GM12878 (cell line): ENCODE data around the gene RAD51B.

Source experiments
- ATF3 ChIP-seq: IDR thresholded peaks from 2 replicates; pipeline ENCODE4 v1.6.1; 2011; ENCODE audit warnings: low read depth, mild to moderate bottlenecking, low read length, moderate library complexity, borderline replicate concordance; ENCODE audit errors: extremely low read depth
- JUND ChIP-seq: IDR thresholded peaks from 2 replicates; pipeline ENCODE4 v1.6.1; 2012; ENCODE audit warnings: low read depth, mild to moderate bottlenecking, low read length, improper control_type of control experiment, moderate library complexity
- KDM1A ChIP-seq: fragments of 200-600 bp; sonication (generic); IDR thresholded peaks from 2 replicates; pipeline ENCODE4 v1.6.1; 2016; ENCODE audit warnings: borderline replicate concordance
- NFYB ChIP-seq: IDR thresholded peaks from 2 replicates; pipeline ENCODE4 v1.6.1; 2011; ENCODE audit warnings: low read depth, mild to moderate bottlenecking, low read length, improper control_type of control experiment, moderate library complexity; ENCODE audit not compliant: insufficient read depth
- POLR2A ChIP-seq: IDR thresholded peaks from 2 replicates; pipeline ENCODE4 v1.6.1; 2011; ENCODE audit warnings: low read depth, mild to moderate bottlenecking, low read length
- RBBP5 ChIP-seq: fragments of 200-600 bp; sonication (generic); conservative IDR thresholded peaks from 2 replicates; pipeline ENCODE4 v1.6.1; 2016
- SMC3 ChIP-seq: IDR thresholded peaks from 2 replicates; pipeline ENCODE4 v1.6.1; 2011; ENCODE audit warnings: low read length, improper control_type of control experiment, borderline replicate concordance
- YY1 ChIP-seq: IDR thresholded peaks from 2 replicates; pipeline ENCODE4 v1.6.1; 2011; ENCODE audit warnings: low read depth, mild to moderate bottlenecking, low read length
- ZNF384 ChIP-seq: IDR thresholded peaks from 2 replicates; pipeline ENCODE4 v1.6.1; 2012; ENCODE audit warnings: low read depth, mild to moderate bottlenecking, low read length, improper control_type of control experiment, borderline replicate concordance
- ZZZ3 ChIP-seq: IDR thresholded peaks from 2 replicates; pipeline ENCODE4 v1.6.1; 2011; ENCODE audit warnings: low read depth; ENCODE audit not compliant: control insufficient read depth, insufficient read length
- TF ChIP-seq, protein P1 (sequence below), 3 experiments: IDR thresholded peaks in 2 of 3; conservative IDR thresholded peaks in 1 of 3; 2 replicates each; pipeline ENCODE4 v1.5.1; 2011; ENCODE audit warnings: low read depth in 3 of 3, low read length in 3 of 3, mild to moderate bottlenecking in 3 of 3, control low read depth in 2 of 3, moderate library complexity in 2 of 3, inconsistent platforms in 1 of 3, mixed read lengths in 1 of 3; ENCODE audit not compliant: control insufficient read depth in 2 of 3, insufficient read depth in 1 of 3; ENCODE audit errors: extremely low read depth in 1 of 3
- TF ChIP-seq, protein P2 (sequence below): IDR thresholded peaks from 2 replicates; pipeline ENCODE4 v1.6.1; 2012; ENCODE audit warnings: mild to moderate bottlenecking, low read depth, low read length

GRCh38 chr14:68088451-68088854 lies 268.9 kb downstream of the RAD51B start:
- TF ChIP-seq YY1: no peak
- TF ChIP-seq, protein P1, sequence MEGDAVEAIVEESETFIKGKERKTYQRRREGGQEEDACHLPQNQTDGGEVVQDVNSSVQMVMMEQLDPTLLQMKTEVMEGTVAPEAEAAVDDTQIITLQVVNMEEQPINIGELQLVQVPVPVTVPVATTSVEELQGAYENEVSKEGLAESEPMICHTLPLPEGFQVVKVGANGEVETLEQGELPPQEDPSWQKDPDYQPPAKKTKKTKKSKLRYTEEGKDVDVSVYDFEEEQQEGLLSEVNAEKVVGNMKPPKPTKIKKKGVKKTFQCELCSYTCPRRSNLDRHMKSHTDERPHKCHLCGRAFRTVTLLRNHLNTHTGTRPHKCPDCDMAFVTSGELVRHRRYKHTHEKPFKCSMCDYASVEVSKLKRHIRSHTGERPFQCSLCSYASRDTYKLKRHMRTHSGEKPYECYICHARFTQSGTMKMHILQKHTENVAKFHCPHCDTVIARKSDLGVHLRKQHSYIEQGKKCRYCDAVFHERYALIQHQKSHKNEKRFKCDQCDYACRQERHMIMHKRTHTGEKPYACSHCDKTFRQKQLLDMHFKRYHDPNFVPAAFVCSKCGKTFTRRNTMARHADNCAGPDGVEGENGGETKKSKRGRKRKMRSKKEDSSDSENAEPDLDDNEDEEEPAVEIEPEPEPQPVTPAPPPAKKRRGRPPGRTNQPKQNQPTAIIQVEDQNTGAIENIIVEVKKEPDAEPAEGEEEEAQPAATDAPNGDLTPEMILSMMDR (IDR thresholded peaks at IDR 0.05 in 2 of 3, conservative IDR thresholded peaks at IDR 0.05 in 1 of 3; ENCODE audit: control insufficient read depth in 2 of 3, extremely low read depth in 1 of 3, insufficient read depth in 1 of 3, low read depth in 3 of 3, low read length in 3 of 3): no peak
- TF ChIP-seq, protein P2, sequence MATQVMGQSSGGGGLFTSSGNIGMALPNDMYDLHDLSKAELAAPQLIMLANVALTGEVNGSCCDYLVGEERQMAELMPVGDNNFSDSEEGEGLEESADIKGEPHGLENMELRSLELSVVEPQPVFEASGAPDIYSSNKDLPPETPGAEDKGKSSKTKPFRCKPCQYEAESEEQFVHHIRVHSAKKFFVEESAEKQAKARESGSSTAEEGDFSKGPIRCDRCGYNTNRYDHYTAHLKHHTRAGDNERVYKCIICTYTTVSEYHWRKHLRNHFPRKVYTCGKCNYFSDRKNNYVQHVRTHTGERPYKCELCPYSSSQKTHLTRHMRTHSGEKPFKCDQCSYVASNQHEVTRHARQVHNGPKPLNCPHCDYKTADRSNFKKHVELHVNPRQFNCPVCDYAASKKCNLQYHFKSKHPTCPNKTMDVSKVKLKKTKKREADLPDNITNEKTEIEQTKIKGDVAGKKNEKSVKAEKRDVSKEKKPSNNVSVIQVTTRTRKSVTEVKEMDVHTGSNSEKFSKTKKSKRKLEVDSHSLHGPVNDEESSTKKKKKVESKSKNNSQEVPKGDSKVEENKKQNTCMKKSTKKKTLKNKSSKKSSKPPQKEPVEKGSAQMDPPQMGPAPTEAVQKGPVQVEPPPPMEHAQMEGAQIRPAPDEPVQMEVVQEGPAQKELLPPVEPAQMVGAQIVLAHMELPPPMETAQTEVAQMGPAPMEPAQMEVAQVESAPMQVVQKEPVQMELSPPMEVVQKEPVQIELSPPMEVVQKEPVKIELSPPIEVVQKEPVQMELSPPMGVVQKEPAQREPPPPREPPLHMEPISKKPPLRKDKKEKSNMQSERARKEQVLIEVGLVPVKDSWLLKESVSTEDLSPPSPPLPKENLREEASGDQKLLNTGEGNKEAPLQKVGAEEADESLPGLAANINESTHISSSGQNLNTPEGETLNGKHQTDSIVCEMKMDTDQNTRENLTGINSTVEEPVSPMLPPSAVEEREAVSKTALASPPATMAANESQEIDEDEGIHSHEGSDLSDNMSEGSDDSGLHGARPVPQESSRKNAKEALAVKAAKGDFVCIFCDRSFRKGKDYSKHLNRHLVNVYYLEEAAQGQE: no peak
- no peak for TF ChIP-seq ZNF384
- no peak for TF ChIP-seq SMC3
- TF ChIP-seq POLR2A: no peak
- TF ChIP-seq ZZZ3: no peak
- TF ChIP-seq NFYB: no peak
- TF ChIP-seq KDM1A: no peak
- no peak for TF ChIP-seq ATF3
- TF ChIP-seq RBBP5: no peak
- TF ChIP-seq JUND: no peak
